Glutamatergic neuron (in vitro differentiated cells): ENCODE measurements around the gene IL22RA2. TPM values are rescaled to one million over a fixed set of nuclear protein-coding genes. Genes with fewer than 3 reads are reported as not detected.

Experiments used
- DNase-seq: peaks from one replicate; pipeline ENCODE4 v3.0.0; 2022
- H3K27ac Mint-ChIP-seq: one replicate; pipeline ENCODE4 v1.8.0; 2020; ENCODE audit warnings: mild to moderate bottlenecking, mixed read lengths, inconsistent platforms; ENCODE audit not compliant: unreplicated experiment
- H3K27me3 Mint-ChIP-seq: one replicate; pipeline ENCODE4 v1.8.0; 2020; ENCODE audit warnings: mild to moderate bottlenecking, moderate library complexity, mixed read lengths, inconsistent platforms; ENCODE audit not compliant: unreplicated experiment
- H3K36me3 Mint-ChIP-seq: one replicate; pipeline ENCODE4 v1.8.0; 2020; ENCODE audit warnings: mild to moderate bottlenecking, mixed read lengths, inconsistent platforms; ENCODE audit not compliant: unreplicated experiment
- H3K4me1 Mint-ChIP-seq: one replicate; pipeline ENCODE4 v1.8.0; 2020; ENCODE audit warnings: mild to moderate bottlenecking, low read depth, mixed read lengths, inconsistent platforms; ENCODE audit not compliant: unreplicated experiment
- H3K4me3 Mint-ChIP-seq: one replicate; pipeline ENCODE4 v1.8.0; 2020; ENCODE audit warnings: mild to moderate bottlenecking, mixed read lengths, inconsistent platforms; ENCODE audit not compliant: unreplicated experiment
- H3K9me3 Mint-ChIP-seq: one replicate; pipeline ENCODE4 v1.8.0; 2020; ENCODE audit warnings: mild to moderate bottlenecking, moderate library complexity, mixed read lengths, inconsistent platforms; ENCODE audit not compliant: unreplicated experiment
- CTCF ChIP-seq: fragments of 200-600 bp; sonication (generic); IDR thresholded peaks from one replicate; pipeline ENCODE4 v1.5.0; 2021; ENCODE audit not compliant: partially characterized antibody, unreplicated experiment
- total RNA-seq: library from RNA; stranded (reverse); fragmentation: NEBNext Ultra II Directional; extraction: Animal tissue kit (Norgen Biotek cat#: 25700); gene quantifications from one replicate; pipeline ENCODE4 v1.2.1, GENCODE V29; 2021; ENCODE audit not compliant: unreplicated experiment

The IL22RA2 gene
- total RNA-seq, 1 donor from 2014 or later = not detected

GRCh38 chr6:137167702-137168377, 5.6 kb downstream of the IL22RA2 start:
- peaks cover 24% of the 10 kb centered on the region for H3K36me3 Mint-ChIP-seq
- no peaks in the 10 kb centered on the region for H3K4me1 Mint-ChIP-seq
- no peaks in the 10 kb centered on the region for H3K27me3 Mint-ChIP-seq
- DNase-seq = no peak
- H3K4me3 Mint-ChIP-seq = no peak overlapping the region
- peaks cover 12% of the 10 kb centered on the region for H3K9me3 Mint-ChIP-seq
- no peak for TF ChIP-seq CTCF
- H3K27ac Mint-ChIP-seq = no peak overlapping the region

DNA sequence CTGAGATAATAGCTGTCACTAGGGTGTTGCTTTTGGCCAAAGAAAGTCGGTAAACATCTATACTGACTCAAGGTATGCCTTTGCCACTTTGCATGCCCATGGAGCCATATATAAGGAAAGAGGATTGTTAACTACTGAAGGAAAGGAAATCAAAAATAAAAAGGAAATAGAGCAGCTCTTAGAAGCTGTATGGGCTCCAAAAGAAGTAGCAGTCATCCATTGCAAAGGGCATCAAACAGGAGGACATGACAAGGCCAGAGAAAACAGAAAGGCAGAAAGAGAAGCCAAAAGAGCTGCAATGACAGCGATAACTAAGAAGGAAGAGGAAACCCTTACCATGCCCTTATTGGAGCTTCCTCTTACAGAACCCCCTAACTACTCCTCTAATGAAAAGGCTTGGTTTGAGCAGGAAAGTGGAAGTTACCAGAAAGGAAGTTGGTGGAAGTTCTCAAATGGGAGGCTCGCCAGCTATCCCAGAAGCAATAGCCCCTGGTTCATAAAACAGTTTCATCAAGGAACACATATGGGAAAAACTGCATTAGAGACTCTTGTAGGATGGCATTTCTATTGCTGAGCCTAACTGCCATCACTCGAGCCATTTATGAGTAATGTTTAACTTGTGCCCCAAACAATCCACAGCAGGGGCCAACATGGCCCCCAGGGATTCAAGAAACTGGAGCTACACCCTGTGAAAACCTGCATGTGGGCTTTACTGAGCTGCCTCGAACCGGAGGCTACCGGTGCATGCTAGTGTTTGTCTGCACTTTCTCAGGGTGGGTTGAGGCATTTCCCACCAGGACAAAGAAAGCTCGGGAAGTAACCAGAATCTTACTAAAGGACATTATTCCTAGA, 7.0 kb downstream of the IL22RA2 start:
- no peak overlapping the region for H3K27ac Mint-ChIP-seq
- H3K9me3 Mint-ChIP-seq = peaks cover 12% of the 10 kb centered on the region
- H3K36me3 Mint-ChIP-seq = peaks cover 29% of the 10 kb centered on the region
- no peaks in the 10 kb centered on the region for H3K4me1 Mint-ChIP-seq
- H3K4me3 Mint-ChIP-seq = no peak overlapping the region
- no peak for DNase-seq
- TF ChIP-seq CTCF = no peak
- H3K27me3 Mint-ChIP-seq = no peaks in the 10 kb centered on the region

GRCh38 chr6:137165375-137166246, 7.8 kb downstream of the IL22RA2 start:
- no peak overlapping the region for H3K4me3 Mint-ChIP-seq
- H3K9me3 Mint-ChIP-seq = peaks cover 12% of the 10 kb centered on the region
- no peaks in the 10 kb centered on the region for H3K27me3 Mint-ChIP-seq
- no peak overlapping the region for H3K27ac Mint-ChIP-seq
- no peaks in the 10 kb centered on the region for H3K4me1 Mint-ChIP-seq
- DNase-seq = no peak
- TF ChIP-seq CTCF = no peak
- peaks cover 27% of the 10 kb centered on the region for H3K36me3 Mint-ChIP-seq

DNA sequence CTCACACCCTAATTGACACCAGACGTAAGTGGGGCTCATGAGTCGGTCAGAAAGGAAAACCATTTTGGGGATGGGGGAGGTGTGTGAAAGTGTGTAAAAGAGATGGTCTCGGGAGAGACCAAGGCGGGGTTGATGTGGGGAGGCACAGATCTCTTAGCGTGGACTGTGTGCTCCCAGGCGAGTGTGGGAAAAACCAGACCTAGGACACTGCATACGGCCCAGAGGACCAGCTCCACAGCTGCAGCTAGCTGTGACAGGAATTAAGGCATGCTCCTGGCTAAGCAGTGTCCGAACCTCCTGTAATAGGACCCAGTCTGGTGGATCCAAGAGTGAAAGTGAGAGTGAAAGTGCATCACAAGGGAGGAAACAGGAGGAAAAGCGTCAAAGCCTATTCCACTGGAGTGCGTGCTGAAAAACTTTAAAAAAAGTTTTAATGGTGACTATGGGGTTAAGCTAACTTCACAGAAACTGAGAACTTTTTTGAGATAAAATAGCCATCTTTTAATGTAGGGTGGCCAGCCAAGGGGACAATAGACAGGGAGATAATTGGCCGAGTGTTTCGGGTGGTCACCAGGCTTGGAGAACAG, 9.6 kb downstream of the IL22RA2 start:
- H3K9me3 Mint-ChIP-seq = peaks cover 10% of the 10 kb centered on the region
- no peak overlapping the region for H3K27ac Mint-ChIP-seq
- no peaks in the 10 kb centered on the region for H3K4me1 Mint-ChIP-seq
- no peak overlapping the region for H3K4me3 Mint-ChIP-seq
- peaks cover 28% of the 10 kb centered on the region for H3K36me3 Mint-ChIP-seq
- H3K27me3 Mint-ChIP-seq = no peaks in the 10 kb centered on the region
- no peak for DNase-seq
- no peak for TF ChIP-seq CTCF
